Muscle layer of colon (tissue), 2 donors: ENCODE measurements around the gene APOF.

Experiments
- H3K27ac ChIP-seq: one replicate; pipeline ENCODE4 v1.7.0; 2013; ENCODE audit warnings: low read depth, mild to moderate bottlenecking, low read length, moderate library complexity
- H3K27me3 ChIP-seq, 2 donors: one replicate each; pipeline ENCODE4 v1.7.0; 2013; ENCODE audit warnings: low read length in 2 of 2, mild to moderate bottlenecking in 2 of 2; ENCODE audit not compliant: insufficient read depth in 2 of 2, control insufficient read depth in 1 of 2
- H3K36me3 ChIP-seq: one replicate; pipeline ENCODE4 v1.7.0; 2013; ENCODE audit warnings: mild to moderate bottlenecking, low read length; ENCODE audit not compliant: insufficient read depth
- H3K4me1 ChIP-seq: one replicate; pipeline ENCODE4 v1.7.0; 2013; ENCODE audit warnings: mild to moderate bottlenecking, low read length; ENCODE audit not compliant: insufficient read depth
- H3K4me3 ChIP-seq, 2 donors: one replicate each; pipeline ENCODE4 v1.7.0; 2013; ENCODE audit warnings: low read length in 2 of 2, low read depth in 1 of 2, mild to moderate bottlenecking in 1 of 2, moderate library complexity in 1 of 2
- H3K9ac ChIP-seq: one replicate; pipeline ENCODE4 v1.7.0; 2013; ENCODE audit warnings: low read length
- H3K9me3 ChIP-seq: one replicate; pipeline ENCODE4 v1.7.0; 2013; ENCODE audit warnings: mild to moderate bottlenecking, low read length
- donor health status: abdominal sarcoma.
- donor health status: Adenocarcinoma of cecum.

APOF gene

DNA sequence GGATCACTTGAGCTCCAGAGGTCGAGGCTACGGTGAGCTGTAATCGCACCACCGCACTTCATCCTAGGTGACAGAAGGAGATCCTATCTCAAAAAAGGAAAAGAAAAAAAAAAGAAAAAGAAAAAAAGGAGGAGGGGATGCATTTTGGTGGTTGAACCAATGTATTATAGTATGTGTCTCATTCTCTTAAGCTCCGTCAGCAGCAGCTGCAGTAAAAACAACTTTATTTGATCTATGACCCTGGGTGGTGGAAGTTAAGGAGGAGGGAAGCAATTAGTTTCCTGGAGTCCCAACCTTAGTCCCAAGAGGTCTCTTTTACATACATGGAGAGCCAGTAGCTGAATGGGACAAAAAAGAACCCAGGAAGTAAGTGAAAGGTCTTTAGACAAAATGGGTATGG, 26.8 kb upstream of the APOF start:
- Histone ChIP-seq H3K27ac (no peak overlapping the region), H3K27me3 (no peaks in the 10 kb centered on the region), H3K9ac (no peak overlapping the region), H3K4me3 (no peak overlapping the region), H3K4me1 (no peaks in the 10 kb centered on the region), H3K36me3 (no peaks in the 10 kb centered on the region), H3K9me3 (no peaks in the 10 kb centered on the region)

DNA sequence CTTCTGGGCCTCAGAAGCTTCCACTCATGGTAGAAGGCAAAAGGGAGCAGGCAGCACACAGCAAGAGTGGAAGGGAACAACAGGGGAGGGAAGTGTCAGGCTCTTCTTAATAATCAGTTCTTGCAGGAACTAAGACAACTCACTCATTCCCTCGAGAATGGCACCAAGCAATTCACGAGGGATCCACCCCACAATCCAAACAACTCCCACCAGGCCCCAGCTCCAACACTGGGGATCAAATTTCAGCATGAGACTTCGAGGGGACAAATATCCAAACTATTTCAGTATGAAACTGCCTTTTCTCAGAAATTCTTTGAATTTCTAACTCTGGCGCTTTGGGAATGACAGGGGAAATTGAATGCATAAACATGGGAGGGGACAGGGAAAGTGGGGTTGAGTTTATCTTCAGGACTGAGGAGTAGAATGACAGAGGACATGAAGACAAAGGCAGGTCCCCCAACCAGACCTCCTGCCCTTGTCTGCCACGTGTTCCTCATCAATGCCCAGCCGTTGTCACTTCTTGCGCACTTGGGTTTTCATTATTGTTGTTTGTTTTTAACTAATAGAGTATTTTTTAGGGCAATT, 24.6 kb upstream of the APOF start:
- Histone ChIP-seq H3K27me3 (no peaks in the 10 kb centered on the region), H3K27ac (no peak overlapping the region), H3K4me3 (no peak overlapping the region), H3K9me3 (no peaks in the 10 kb centered on the region), H3K9ac (no peak overlapping the region), H3K36me3 (no peaks in the 10 kb centered on the region), H3K4me1 (no peaks in the 10 kb centered on the region)

DNA sequence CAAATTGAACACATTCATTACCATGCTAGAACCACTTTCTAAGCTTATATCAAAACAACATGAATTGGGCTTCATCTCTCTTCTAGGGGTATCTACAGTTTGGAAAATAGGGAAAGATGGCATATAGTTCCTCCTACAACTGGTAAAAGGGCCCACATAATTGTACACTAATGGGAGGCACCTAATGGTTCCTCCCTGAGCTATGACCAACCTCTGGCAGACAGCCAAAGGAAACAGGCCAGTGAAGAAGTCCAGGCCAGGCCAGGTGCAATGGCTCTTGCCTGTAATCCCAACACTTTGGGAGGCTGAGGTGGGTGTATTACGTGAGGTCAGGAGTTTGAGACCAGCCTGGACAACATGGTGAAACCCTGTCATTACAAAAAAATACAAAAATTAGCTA, 23.2 kb upstream of the APOF start:
- H3K9me3 ChIP-seq = no peaks in the 10 kb centered on the region
- no peaks in the 10 kb centered on the region for H3K4me1 ChIP-seq
- no peaks in the 10 kb centered on the region for H3K36me3 ChIP-seq
- H3K4me3 ChIP-seq = no peak overlapping the region
- no peak overlapping the region for H3K9ac ChIP-seq
- H3K27me3 ChIP-seq = no peaks in the 10 kb centered on the region
- no peak overlapping the region for H3K27ac ChIP-seq

DNA sequence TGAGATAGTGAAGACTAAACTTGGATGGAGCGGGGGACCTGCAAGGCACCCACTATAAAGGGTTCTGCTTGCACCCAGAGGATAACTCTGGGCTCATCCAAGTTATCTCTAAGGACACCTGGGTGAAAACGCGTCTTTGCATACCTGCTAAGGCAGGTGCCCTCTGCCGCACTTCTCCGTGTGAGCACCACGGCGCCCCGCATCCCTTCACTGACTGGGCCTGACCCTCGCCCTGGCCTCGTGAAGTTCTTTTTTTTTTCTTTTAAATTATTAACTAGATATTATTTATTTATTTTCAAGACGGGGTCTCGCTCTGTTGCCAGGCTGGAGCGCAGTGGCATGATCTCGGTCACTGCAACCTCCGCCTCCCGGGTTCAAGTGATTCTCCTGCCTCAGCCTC, 20.0 kb upstream of the APOF start:
- no peak overlapping the region for H3K27ac ChIP-seq
- no peaks in the 10 kb centered on the region for H3K4me1 ChIP-seq
- no peak overlapping the region for H3K9ac ChIP-seq
- no peak overlapping the region for H3K4me3 ChIP-seq
- no peaks in the 10 kb centered on the region for H3K27me3 ChIP-seq
- no peaks in the 10 kb centered on the region for H3K36me3 ChIP-seq
- H3K9me3 ChIP-seq = no peaks in the 10 kb centered on the region

DNA sequence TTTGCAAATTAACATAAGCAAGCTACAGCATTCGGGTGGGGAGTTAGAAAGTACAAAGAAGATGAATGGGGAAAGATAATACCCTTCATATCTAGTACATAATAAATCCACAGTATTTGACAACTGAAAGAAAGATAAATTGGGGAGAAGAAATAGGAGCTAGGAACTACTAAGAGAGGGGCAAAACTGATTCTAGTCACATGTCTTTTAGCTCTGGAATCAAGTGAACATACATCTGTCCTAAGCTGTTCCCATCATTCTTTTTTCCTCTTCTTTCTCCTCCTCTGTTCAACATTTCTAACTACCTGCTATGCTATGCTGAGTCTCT, 15.3 kb upstream of the APOF start:
- Histone ChIP-seq H3K4me1 (no peaks in the 10 kb centered on the region), H3K9ac (no peak overlapping the region), H3K9me3 (no peaks in the 10 kb centered on the region), H3K27me3 (no peaks in the 10 kb centered on the region), H3K4me3 (no peak overlapping the region), H3K36me3 (no peaks in the 10 kb centered on the region), H3K27ac (no peak overlapping the region)

DNA sequence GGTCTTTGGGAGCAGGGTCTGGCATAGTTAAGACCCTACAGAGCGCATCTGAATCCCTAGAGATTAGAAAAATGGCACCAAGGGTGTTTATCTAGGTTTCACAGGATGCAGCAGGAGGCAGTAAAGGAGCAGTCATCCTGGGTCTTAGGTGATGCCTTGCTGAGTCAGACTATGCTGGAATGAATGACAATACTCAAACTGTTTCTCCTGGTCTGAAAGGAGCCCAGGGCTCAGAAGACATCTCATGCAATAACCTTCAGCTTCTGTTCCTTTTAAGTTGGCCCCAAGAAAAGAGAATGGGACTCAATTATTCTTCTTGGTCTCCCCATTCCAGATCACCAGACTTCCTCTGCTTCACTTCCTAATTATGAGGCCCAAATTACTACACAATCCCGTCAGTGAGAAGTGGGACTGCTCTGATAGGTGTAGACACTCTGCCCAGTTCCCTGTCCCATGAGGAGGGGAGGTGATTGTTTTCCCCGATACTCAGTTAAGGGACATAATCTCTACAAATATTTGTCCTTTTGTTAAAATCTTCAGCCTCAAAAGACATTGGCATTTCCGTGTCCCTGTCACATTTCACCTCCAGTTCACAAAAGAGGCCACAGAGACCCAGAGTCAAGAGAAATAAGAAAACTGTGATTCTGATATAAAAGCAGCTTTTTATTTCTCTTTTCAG, 14.8 kb upstream of the APOF start:
- Histone ChIP-seq H3K36me3 (no peaks in the 10 kb centered on the region), H3K4me3 (no peak overlapping the region), H3K27ac (no peak overlapping the region), H3K9ac (no peak overlapping the region), H3K9me3 (no peaks in the 10 kb centered on the region), H3K4me1 (no peaks in the 10 kb centered on the region), H3K27me3 (no peaks in the 10 kb centered on the region)

DNA sequence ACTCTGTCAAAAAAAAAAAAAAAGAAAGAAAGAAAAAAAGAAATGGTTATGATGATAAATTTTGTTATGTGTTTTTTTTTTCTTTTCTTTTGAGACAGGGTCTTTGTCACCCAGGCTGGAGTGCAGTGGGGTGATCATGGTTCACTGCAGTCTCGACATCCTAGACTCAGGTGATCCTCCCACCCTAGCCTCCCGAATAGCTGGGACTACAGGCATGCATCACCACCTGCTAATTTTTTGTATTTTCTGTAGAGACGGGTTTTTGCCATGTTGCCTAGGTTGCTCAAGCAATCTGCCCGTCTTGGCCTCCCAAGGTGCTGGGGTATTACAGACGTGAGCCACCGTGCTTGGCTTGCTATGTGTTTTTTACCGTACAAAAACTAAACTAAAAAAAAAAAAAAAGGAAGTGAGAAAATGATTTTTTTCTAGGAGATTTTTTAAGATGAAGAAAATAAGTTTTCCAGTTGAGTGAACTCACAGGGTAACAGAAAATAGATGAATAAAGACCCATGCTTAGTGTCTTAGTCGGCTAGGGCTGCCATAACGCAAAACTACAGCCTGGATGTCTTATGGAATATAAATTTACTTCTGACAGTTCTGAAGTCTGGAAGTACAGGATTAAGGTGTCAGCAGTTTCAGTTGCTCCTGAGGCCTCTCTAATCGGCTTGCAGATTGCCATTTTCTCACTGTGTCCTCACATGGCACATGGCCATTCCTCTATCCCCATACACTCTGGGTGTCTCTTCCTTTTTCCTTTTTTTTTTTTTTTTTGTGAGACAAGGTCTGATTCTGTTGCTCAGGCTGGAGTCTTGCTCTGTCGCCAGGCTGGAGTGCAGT, 13.2 kb upstream of the APOF start:
- Histone ChIP-seq H3K27ac (no peak overlapping the region), H3K4me1 (no peaks in the 10 kb centered on the region), H3K4me3 (no peak overlapping the region), H3K9ac (no peak overlapping the region), H3K36me3 (no peaks in the 10 kb centered on the region), H3K9me3 (no peaks in the 10 kb centered on the region), H3K27me3 (no peaks in the 10 kb centered on the region)

DNA sequence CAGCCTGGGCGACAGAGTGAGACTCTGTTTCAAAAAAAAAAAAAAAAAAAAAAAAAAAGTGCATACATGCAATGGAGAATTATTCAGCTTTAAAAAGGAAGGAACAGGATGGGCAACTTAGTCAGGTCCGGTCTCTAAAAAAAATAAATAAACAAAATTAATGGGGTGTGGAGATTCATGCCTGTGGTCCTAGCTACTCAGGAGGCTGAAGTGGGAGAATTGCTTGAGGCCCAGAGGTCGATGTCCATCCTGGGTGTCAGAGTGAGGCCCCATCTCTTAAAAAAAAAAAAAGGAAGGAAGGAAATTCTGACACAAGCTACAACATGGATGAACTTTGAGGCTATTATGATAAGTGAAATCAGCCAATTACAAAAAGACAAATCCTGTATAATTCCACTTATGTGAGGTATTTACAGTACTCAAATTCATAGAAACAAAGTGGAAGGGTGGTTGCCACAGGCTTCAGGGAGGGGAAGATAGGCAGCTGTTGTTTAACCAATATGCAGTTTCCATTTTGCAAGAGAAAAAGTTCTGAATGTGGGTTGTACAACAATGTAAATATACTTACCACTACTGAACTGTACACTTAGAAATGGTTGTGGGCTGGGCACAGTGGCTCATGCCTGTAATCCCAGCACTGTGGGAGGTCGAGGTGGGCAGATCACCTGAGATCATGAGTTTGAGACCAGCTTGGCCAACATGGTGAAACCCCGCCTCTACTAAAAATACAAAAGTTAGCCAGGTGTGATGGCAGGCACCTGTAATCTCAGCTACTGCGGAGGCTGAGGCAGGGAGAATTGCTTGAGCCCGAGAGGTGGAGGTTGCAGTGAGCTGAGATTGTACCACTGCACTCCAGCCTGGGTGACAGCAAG, 12.3 kb upstream of the APOF start:
- H3K27me3 ChIP-seq = no peaks in the 10 kb centered on the region
- no peaks in the 10 kb centered on the region for H3K36me3 ChIP-seq
- no peaks in the 10 kb centered on the region for H3K9me3 ChIP-seq
- H3K27ac ChIP-seq = no peak overlapping the region
- H3K9ac ChIP-seq = no peak overlapping the region
- H3K4me1 ChIP-seq = no peaks in the 10 kb centered on the region
- H3K4me3 ChIP-seq = no peak overlapping the region

DNA sequence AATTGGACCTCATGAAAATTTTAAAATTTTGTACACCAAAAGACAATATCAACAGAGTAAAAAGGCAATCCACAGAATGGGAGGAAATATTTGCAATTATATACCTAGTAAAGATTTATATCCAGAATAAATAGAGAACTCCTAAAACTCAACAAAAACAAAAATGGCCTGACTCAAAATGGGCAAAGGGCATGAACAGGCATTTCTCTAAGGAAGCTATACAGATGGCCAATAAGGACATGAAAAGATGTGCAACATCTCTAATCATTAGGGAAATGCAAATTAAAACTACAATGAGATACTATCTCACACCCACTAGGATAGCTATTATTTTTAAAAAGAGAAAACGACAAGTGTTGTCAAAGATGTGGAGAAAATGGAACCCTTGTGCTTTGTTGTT, 10.9 kb upstream of the APOF start:
- Histone ChIP-seq H3K27me3 (no peaks in the 10 kb centered on the region), H3K9me3 (no peaks in the 10 kb centered on the region), H3K4me3 (no peak overlapping the region), H3K9ac (no peak overlapping the region), H3K4me1 (no peaks in the 10 kb centered on the region), H3K36me3 (no peaks in the 10 kb centered on the region), H3K27ac (no peak overlapping the region)

DNA sequence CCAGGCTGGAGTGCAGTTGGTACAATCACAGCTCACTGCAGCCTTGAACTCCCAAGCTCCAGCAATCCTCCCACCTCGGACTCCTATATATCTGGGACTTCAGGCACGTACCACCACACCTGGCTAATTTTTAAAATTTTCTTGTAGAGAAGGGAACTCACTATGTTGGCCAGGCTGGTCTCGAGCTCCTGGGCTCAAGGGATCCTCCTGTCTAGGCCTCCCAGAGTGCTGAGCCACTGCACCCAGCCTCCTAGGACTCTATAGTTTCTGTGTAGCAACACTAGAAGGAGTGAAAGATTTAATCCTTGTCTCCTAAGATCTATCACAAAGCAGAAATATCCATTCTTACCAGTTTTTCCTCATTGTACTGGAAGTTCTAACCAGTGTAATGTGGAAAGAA, 4.3 kb upstream of the APOF start:
- no peaks in the 10 kb centered on the region for H3K4me1 ChIP-seq
- H3K4me3 ChIP-seq = no peak overlapping the region
- H3K9me3 ChIP-seq = no peaks in the 10 kb centered on the region
- no peak overlapping the region for H3K27ac ChIP-seq
- H3K9ac ChIP-seq = no peak overlapping the region
- H3K27me3 ChIP-seq = no peaks in the 10 kb centered on the region
- H3K36me3 ChIP-seq = no peaks in the 10 kb centered on the region

DNA sequence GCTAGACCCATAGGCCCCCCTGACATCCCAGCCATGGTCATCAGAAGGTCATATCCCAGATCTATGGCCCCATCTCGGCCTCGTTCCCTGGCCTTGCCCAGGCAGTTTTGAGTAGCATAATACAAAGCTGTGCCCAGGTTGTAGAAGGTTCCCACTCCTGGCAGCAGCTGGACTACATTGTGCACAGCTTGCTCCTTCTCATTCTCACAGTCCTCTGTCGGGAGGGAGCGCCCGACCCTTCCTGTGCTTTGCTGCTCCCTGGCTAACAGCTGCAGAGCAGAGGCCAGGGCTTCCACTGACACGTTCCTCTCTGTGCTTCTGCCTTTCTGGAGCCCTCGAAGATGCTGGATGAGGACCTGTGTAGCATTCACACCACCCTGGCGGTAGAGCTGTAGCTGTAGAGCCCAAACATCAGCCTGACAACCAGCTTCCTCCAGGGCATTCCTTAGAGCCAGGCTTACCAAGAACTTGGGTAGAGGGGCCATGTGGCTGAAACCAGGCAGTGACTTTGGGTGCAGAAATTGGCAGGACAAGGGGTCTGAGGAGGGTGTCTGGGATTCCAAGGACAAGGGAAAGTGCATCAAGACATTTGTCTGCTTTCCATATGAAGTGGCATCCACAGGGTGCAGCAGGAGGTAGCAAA, 1.0 kb downstream of the APOF start:
- H3K4me1 ChIP-seq = peaks cover 18% of the 10 kb centered on the region
- H3K36me3 ChIP-seq = no peaks in the 10 kb centered on the region
- H3K9me3 ChIP-seq = no peaks in the 10 kb centered on the region
- H3K9ac ChIP-seq = no peak overlapping the region
- H3K27ac ChIP-seq = no peak overlapping the region
- no peaks in the 10 kb centered on the region for H3K27me3 ChIP-seq
- no peak overlapping the region for H3K4me3 ChIP-seq
